HFF-Myc (cell line): ENCODE results near the gene CARD16.

ENCODE experiments used
- DNase-seq: peaks from one replicate; pipeline ENCODE4 v3.0.0-alpha.2; 2011; ENCODE audit warnings: low read depth; ENCODE audit errors: extremely low read depth
- H3K4me3 ChIP-seq: replicated peaks from 2 replicates; pipeline ENCODE4 v1.5.1; 2011; ENCODE audit warnings: low read depth, mild to moderate bottlenecking, control low read depth, low read length
- TF ChIP-seq, protein P1 (sequence below): IDR thresholded peaks from 2 replicates; pipeline ENCODE4 v1.5.1; 2012; ENCODE audit warnings: mild to moderate bottlenecking, low read depth, low read length, control low read depth; ENCODE audit errors: missing control alignments

The CARD16 gene

DNA sequence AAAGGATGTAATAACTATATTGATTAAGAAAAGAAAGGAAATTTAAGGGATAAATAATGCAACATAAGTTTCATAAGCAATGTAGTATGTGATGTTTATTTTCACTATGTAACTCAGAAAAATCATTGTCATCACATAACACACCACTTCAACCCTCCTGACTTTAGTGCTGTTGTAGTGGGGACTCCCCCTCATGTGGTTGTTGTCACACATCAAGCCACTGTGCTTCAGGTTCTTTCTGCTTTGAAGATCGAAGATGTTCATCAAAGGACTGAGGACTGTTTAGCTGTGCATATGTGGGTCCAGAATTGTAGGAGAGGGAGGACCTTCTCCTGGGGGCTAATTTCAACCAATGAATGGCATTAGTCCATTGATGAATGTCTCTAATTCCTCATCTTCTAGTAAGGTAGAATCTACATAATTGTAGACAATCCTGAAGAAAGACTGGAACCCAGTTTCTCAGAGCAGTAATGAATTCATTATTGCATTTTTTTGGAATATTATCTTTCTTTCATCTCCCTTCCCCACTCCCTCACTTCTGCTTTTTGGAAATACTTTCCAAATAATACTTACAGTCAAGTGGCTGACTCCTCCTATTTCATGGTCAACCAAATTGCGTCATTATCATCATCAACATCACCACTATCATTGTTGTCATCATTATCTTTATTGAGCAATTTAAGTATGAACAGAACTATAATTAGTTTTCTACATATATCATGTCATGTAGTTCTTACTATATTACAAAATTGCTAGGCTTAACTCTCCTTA is 9.8 kb upstream of the CARD16 start:
- no peak overlapping the region for H3K4me3 ChIP-seq
- DNase-seq: no peak
- TF ChIP-seq, protein P1, sequence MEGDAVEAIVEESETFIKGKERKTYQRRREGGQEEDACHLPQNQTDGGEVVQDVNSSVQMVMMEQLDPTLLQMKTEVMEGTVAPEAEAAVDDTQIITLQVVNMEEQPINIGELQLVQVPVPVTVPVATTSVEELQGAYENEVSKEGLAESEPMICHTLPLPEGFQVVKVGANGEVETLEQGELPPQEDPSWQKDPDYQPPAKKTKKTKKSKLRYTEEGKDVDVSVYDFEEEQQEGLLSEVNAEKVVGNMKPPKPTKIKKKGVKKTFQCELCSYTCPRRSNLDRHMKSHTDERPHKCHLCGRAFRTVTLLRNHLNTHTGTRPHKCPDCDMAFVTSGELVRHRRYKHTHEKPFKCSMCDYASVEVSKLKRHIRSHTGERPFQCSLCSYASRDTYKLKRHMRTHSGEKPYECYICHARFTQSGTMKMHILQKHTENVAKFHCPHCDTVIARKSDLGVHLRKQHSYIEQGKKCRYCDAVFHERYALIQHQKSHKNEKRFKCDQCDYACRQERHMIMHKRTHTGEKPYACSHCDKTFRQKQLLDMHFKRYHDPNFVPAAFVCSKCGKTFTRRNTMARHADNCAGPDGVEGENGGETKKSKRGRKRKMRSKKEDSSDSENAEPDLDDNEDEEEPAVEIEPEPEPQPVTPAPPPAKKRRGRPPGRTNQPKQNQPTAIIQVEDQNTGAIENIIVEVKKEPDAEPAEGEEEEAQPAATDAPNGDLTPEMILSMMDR: no peak

DNA sequence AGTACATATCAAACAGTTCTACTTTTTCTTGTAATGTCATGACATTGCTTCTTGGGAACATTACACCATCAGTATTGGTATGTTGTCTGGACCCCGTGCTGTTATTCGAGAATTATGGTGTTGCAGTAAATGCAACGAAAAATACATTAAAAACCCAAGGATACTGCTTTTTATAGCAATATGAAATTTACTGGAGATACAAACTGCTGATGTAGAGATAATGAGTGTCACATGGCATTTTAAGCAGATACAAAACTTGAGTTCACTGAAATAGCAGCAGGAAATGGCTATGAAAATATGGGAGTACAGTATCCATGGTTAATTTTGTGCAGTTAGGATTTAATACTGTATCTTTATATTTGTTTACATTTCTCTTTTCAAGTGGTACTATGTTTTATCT is 7.4 kb upstream of the CARD16 start:
- no peak overlapping the region for H3K4me3 ChIP-seq
- DNase-seq: no peak
- TF ChIP-seq, protein P1: no peak

DNA sequence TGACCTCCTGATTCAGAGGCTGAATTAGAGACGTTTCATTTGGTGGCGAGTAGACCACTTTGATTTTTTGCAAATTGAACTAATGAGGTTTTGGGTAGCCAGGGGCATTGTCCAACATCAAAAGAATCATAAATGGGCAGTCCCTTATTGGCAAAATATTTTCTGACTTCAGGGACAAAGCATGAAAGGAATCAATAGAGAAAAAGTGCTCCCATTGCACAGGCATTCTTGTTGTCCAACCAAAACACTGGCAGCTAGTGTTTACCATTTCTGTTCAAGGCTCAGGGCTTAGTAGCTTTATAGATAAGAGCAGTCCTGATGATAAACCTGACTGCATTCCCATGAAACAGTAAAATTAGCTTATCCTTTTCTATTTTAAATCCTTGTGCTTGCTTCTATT is 6.4 kb upstream of the CARD16 start:
- no peak overlapping the region for H3K4me3 ChIP-seq
- TF ChIP-seq, protein P1: no peak

DNA sequence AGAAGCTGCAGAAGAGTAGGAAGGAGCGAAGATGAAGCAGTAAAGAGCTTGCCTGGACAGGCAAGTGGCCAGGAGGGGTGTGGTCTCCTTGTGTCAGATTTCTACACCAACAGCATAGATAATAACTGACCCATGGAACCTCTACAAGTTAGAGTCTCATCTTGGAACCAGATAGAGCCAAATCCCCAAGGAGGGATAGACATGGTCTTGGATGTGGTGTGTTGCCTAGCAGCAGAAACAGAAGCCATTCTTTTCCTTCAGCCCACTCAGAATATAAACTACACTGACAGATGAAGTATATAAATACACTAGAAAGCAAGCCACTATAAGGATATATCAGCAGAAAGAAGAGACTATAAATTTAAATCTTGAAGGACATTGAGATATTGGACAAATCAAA is 4.3 kb upstream of the CARD16 start:
- DNase-seq: no peak
- TF ChIP-seq, protein P1: no peak
- H3K4me3 ChIP-seq: no peak overlapping the region

More for the DNA sequence above, 6.4 kb upstream of the CARD16 start:
- DNase-seq: no peak

DNA sequence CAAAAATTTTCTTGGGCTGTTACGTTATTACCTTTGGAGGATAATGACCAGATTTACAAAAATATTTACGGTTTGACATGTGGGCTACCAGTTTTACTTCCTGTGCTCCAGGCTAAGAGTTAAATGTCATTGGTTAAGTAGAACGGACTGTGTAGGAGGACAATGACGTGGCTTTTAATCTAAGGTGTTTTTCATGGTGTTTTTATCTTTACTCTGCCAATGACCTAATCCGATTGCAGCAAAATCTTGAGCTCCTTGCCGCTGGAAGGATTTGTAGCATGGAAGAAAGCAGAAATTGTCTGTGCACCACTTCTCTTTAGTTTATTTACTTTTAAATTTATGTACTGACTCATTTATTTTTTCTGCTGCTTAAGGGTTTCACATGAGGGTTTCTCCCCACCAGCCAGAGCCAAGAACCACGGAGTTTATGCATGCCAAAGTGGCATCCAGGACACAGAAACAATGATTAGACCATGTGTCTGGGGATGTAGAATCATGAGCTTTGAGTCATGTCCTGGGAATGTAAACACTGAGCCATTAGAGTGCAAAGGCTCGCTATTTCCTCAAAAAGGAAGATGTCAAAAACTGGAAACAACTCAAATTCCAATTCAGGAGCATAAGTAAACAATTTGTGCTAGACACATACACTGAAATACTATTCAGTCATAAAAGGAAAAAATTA is 1.9 kb upstream of the CARD16 start:
- peak; percentile 99 for DNase-seq
- H3K4me3 ChIP-seq: no peak overlapping the region
- TF ChIP-seq, protein P1: no peak

DNA sequence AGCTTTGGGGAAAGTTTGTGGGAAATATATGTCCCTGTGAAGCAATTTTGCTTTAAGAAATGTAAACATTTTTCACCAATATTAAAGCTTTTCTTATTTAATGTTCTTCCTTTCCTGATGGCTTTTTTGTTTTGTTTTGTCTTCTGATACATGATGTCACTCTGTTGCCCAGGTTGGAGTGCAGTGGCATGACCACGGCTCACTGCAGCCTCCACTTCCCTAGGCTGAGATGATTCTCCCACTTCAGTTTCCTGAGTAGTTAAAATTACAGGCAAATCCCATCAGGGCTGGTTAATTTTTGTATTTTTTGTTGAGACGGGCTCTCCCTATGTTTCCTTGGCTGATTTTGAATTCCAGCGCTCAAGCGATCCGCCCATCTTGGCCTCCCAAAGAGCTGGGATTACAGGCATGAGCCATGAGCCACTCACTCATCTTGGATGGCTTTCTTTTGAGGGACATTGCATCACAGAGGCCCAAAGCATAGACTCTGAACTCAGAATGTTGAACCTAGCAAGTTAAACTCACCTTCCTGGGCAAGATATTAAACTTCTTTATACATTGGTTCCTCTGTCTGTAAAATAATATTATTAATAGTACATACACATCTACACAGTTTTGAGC is 651 bp upstream of the CARD16 start:
- TF ChIP-seq, protein P1: no peak
- H3K4me3 ChIP-seq: no peak overlapping the region
- no peak for DNase-seq
